Loucy (cell line): ENCODE data around the gene NFKBIZ.

Experiments used
- H2AFZ ChIP-seq: fragments of 200-600 bp; sonication (generic); 2 replicates; pipeline ENCODE4 v1.6.0; 2016; ENCODE audit warnings: antibody characterized with exemption, mild to moderate bottlenecking, low read length, moderate library complexity
- H3F3A ChIP-seq: fragments of 200-600 bp; 2 replicates; pipeline ENCODE4 v1.6.0; 2016; ENCODE audit warnings: antibody characterized with exemption, low read depth, mild to moderate bottlenecking
- H3K27me3 ChIP-seq: fragments of 200-600 bp; sonication (generic); 2 replicates; pipeline ENCODE4 v1.6.1; 2014; ENCODE audit warnings: low read length, mild to moderate bottlenecking; ENCODE audit not compliant: insufficient read depth, poor library complexity, severe bottlenecking
- H3K36me3 ChIP-seq: fragments of 200-600 bp; sonication (generic); 2 replicates; pipeline ENCODE4 v1.6.1; 2016; ENCODE audit warnings: low read length; ENCODE audit not compliant: insufficient read depth
- H3K4me1 ChIP-seq: fragments of 200-600 bp; sonication (generic); 2 replicates; pipeline ENCODE4 v1.5.1; 2014; ENCODE audit warnings: low read length, mild to moderate bottlenecking; ENCODE audit not compliant: insufficient read depth, poor library complexity, severe bottlenecking
- H3K4me2 ChIP-seq: fragments of 200-600 bp; sonication (generic); 2 replicates; pipeline ENCODE4 v1.6.0; 2014; ENCODE audit warnings: antibody characterized with exemption, low read length, low read depth, mild to moderate bottlenecking; ENCODE audit not compliant: poor library complexity, severe bottlenecking
- H3K4me3 ChIP-seq: fragments of 200-600 bp; sonication (generic); 2 replicates; pipeline ENCODE4 v1.5.1; 2014; ENCODE audit warnings: low read length, mild to moderate bottlenecking, mixed read lengths; ENCODE audit not compliant: poor library complexity, severe bottlenecking
- H3K79me2 ChIP-seq: fragments of 200-600 bp; sonication (generic); 2 replicates; pipeline ENCODE4 v1.6.1; 2014; ENCODE audit warnings: low read length; ENCODE audit not compliant: insufficient read depth
- H3K9ac ChIP-seq: fragments of 200-600 bp; sonication (generic); 2 replicates; pipeline ENCODE4 v1.6.0; 2014; ENCODE audit warnings: mild to moderate bottlenecking, low read depth, low read length, moderate library complexity; ENCODE audit not compliant: poor library complexity, severe bottlenecking
- H3K9me2 ChIP-seq: fragments of 200-600 bp; sonication (generic); replicated peaks from 2 replicates; pipeline ENCODE4 v1.6.1; 2016; ENCODE audit warnings: low read depth, low read length, mixed read lengths
- H3K9me3 ChIP-seq: fragments of 200-600 bp; sonication (generic); 2 replicates; pipeline ENCODE4 v1.6.1; 2014; ENCODE audit warnings: mild to moderate bottlenecking, antibody characterized with exemption, low read length, low read depth; ENCODE audit not compliant: insufficient read depth
- H4K20me1 ChIP-seq: fragments of 200-600 bp; sonication (generic); 2 replicates; pipeline ENCODE4 v1.6.0; 2014; ENCODE audit warnings: antibody characterized with exemption, low read length, mild to moderate bottlenecking; ENCODE audit not compliant: insufficient read depth, poor library complexity, severe bottlenecking
- CTCF ChIP-seq: fragments of 200-600 bp; sonication (generic); conservative IDR thresholded peaks from 2 replicates; pipeline ENCODE4 v1.5.1; 2014; ENCODE audit warnings: mild to moderate bottlenecking, antibody characterized with exemption, low read length
- EZH2phosphoT487 ChIP-seq: fragments of 200-600 bp; IDR thresholded peaks from 2 replicates; pipeline ENCODE4 v1.6.1; 2018; ENCODE audit warnings: antibody characterized with exemption, mild to moderate bottlenecking, moderate library complexity, borderline replicate concordance

Gene NFKBIZ

GRCh38 chr3:101898039-101898438 is 48.7 kb downstream of the NFKBIZ start:
- no peaks in the 10 kb centered on the region for H3K9me2 ChIP-seq
- no peak overlapping the region for H3K4me2 ChIP-seq
- H3K9ac ChIP-seq, result no peak overlapping the region
- no peaks in the 10 kb centered on the region for H3K36me3 ChIP-seq
- H3K4me1 ChIP-seq, result peaks cover 10% of the 10 kb centered on the region
- H4K20me1 ChIP-seq, result no peaks in the 10 kb centered on the region
- H3K4me3 ChIP-seq, result no peak overlapping the region
- no peaks in the 10 kb centered on the region for H3F3A ChIP-seq
- H2AFZ ChIP-seq, result no peak overlapping the region
- no peaks in the 10 kb centered on the region for H3K9me3 ChIP-seq
- TF ChIP-seq EZH2phosphoT487, result no peak
- no peak for TF ChIP-seq CTCF
- H3K27me3 ChIP-seq, result no peaks in the 10 kb centered on the region
- H3K79me2 ChIP-seq, result no peaks in the 10 kb centered on the region

GRCh38 chr3:101898752-101899169 is 49.4 kb downstream of the NFKBIZ start:
- no peak overlapping the region for H3K4me3 ChIP-seq
- no peaks in the 10 kb centered on the region for H3K36me3 ChIP-seq
- no peak overlapping the region for H2AFZ ChIP-seq
- TF ChIP-seq EZH2phosphoT487 (no peak), CTCF (no peak)
- H3K9ac ChIP-seq, result no peak overlapping the region
- no peaks in the 10 kb centered on the region for H4K20me1 ChIP-seq
- H3K27me3 ChIP-seq, result no peaks in the 10 kb centered on the region
- peaks cover 10% of the 10 kb centered on the region for H3K4me1 ChIP-seq
- H3K79me2 ChIP-seq, result no peaks in the 10 kb centered on the region
- no peaks in the 10 kb centered on the region for H3F3A ChIP-seq
- H3K9me3 ChIP-seq, result no peaks in the 10 kb centered on the region
- H3K9me2 ChIP-seq, result no peaks in the 10 kb centered on the region
- H3K4me2 ChIP-seq, result peak overlapping the region; percentile 20

- no peak overlapping the region for H3K4me3 ChIP-seq
- H3K36me3 ChIP-seq, result no peaks in the 10 kb centered on the region
- no peak for TF ChIP-seq CTCF
- no peak for TF ChIP-seq EZH2phosphoT487
- no peaks in the 10 kb centered on the region for H3K9me3 ChIP-seq
- no peaks in the 10 kb centered on the region for H3K79me2 ChIP-seq
- no peaks in the 10 kb centered on the region for H3K9me2 ChIP-seq
- no peaks in the 10 kb centered on the region for H3K27me3 ChIP-seq
- H3K9ac ChIP-seq, result no peak overlapping the region
- H3F3A ChIP-seq, result no peaks in the 10 kb centered on the region
- H3K4me2 ChIP-seq, result no peak overlapping the region
- H2AFZ ChIP-seq, result peak overlapping the region; percentile 11
- no peaks in the 10 kb centered on the region for H4K20me1 ChIP-seq
- H3K4me1 ChIP-seq, result peaks cover 10% of the 10 kb centered on the region
Observed at GRCh38 chr3:101900316-101900715, 51.0 kb downstream of the NFKBIZ start.
